Measurements from ENCODE around the gene HRNR.

The HRNR gene

GRCh38 chr1:152188673-152189591 lies 35.1 kb downstream of the HRNR start:
- peak; percentile 11 to 21 for DNase-seq

- no peak for DNase-seq
Measured at GRCh38 chr1:152186556-152187285, 37.3 kb downstream of the HRNR start.

- peak in 1 of 2 donors; percentile 29 for DNase-seq
Measured at GRCh38 chr1:152185544-152186391, 38.2 kb downstream of the HRNR start.

- DNase-seq: no peak
Measured at GRCh38 chr1:152182944-152183361, 41.0 kb downstream of the HRNR start.

GRCh38 chr1:152182431-152182830 lies 41.6 kb downstream of the HRNR start:
- no peak for DNase-seq

- no peak for DNase-seq
Measured at GRCh38 chr1:152179566-152179965, 44.4 kb downstream of the HRNR start.

GRCh38 chr1:152170287-152170905 lies 53.6 kb downstream of the HRNR start:
- DNase-seq: no peak

GRCh38 chr1:152169366-152170025 lies 54.5 kb downstream of the HRNR start:
- no peak for DNase-seq

GRCh38 chr1:152168535-152168868 lies 55.5 kb downstream of the HRNR start:
- no peak for DNase-seq

- no peak for DNase-seq
Measured at GRCh38 chr1:152167835-152168534, 56.0 kb downstream of the HRNR start.

- DNase-seq: no peak
Measured at GRCh38 chr1:152166966-152167365, 57.0 kb downstream of the HRNR start.

GRCh38 chr1:152165286-152166077 lies 58.5 kb downstream of the HRNR start:
- DNase-seq: no peak

GRCh38 chr1:152164517-152165136 lies 59.4 kb downstream of the HRNR start:
- no peak for DNase-seq

GRCh38 chr1:152162792-152163463 lies 61.1 kb downstream of the HRNR start:
- DNase-seq: no peak
